GM19372 (cell line): Measurements from ENCODE around the gene CRIM1.

Experiments used
- ATAC-seq: cut with Tn5 transposase; IDR thresholded peaks from one replicate; pipeline ENCODE4 v1.9.1; 2021; ENCODE audit warnings: mild to moderate bottlenecking, low read depth, moderate library complexity; ENCODE audit not compliant: unreplicated experiment

Gene CRIM1

DNA sequence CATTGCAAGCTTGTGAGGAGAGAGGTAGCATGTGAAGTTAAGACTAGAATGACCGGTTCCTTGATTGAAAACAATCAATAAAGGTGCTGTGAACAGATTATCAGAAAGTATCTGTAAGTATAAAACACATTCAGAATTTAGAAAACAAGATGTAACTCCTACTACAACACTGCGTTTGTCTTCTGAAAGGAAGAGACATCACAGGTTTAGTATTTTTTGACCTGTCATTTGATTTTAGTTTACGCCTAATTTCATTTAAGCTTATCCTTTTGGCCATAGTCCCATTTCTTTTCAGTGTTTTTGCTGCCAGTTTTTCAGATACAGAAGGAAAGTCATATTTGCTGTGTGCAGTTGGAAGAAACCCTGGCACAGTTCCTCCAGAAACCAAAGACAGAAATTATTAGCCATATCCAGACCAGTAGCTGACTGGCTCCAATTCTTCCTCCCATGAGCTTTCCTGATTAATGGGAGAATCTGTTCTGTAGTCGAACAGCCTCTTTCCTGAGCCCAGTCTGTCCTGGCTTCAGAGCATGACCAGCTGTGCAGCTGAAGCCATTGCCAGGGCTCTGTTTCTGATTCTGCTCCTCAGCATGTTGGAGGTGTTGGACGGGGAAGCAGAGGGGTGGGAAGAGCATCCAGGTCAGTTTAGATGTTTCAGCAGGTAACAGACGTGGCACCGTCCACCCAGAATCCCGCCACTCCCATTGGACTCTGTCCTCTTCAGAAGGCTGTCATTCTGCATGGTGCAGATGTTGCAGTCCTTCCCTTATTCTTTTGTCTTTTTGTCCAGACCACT, 61.0 kb downstream of the CRIM1 start:
- no peak for ATAC-seq

DNA sequence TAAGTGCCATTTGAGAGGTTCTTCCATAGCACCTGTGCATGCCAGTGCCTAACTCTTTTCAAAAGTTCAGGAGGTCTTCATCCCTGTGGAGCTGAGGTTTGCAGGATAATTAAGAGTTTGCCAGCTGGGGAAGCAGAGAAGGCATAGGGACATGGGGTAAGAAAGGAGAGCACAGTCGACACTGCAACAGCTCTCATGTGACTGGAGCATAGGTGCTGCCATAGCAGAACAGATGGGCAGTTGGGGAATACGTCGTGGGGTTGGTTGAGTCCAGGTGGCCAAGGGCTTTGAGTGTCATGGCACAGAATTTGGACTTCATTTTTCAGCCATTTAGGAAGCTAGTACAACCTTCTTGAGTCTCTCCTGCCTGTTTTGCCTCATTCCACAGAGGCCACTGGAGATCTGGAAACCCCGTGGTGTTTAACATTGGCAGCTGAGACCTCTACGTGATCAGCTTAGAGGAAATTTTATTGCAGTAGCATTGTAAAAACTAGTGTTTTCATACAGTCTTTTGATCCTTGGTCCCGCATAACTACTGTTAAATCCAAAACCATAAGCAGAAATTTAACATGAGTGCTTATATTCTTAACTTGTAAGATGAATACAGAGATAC, 65.1 kb downstream of the CRIM1 start:
- no peak for ATAC-seq

GRCh38 chr2:36421379-36421778, 65.8 kb downstream of the CRIM1 start:
- no peak for ATAC-seq

GRCh38 chr2:36423172-36423571, 67.6 kb downstream of the CRIM1 start:
- ATAC-seq = no peak

GRCh38 chr2:36423619-36424120, 68.1 kb downstream of the CRIM1 start:
- no peak for ATAC-seq

DNA sequence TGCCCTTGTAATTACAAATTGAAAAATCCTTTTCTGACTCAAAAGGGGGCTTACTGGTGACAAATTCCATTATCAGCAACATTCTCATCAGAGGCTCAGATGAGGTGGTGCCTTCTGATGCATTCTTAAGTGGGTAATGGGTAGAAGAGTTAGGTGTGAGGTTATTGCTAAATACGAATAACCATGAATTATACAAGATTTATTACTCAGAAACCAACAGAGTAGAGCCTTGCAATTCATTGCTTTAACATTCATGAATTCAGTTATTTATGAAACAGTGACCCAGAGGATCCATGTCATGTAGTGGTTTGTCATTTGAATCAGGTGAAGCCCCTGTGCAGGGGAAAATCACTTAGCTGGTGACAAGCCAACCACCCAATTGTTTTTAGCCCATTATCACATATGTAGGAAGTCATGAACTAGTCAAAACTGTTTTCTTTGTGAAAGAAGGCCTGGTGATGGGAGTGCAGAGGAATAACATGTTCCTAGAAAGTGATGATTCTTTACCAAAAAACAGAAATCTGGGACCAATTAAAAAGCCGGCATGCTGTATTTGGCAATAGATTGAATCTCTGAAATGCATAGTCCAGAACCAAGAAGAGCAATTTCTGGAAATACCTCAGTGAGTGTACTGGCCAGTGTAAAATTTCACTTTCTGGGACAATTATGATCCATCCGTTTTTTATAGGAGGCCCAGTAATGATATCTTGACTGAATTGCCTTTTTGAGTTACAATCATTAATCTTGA, 70.2 kb downstream of the CRIM1 start:
- ATAC-seq = no peak

DNA sequence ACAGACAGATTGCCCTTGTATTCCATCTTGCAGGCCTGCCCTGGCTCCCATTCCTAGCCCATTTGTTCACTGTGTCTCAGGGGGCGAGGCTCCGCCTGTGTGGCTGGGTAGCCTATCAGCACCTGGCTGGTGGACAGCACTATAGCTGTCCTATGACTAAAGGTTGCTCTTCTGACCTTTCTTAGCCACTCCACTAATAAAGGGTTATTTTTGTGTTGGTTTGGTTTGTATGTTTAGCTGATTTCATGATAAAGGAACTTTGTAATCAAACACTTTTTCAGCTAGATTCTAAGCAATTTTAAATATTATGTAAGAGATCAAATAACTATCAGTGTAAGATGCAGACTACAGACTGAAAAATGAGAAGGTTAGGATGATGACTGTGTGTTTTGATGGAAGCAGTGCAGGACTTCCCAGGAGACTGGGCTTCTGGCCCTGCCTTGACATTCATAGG, 72.2 kb downstream of the CRIM1 start:
- no peak for ATAC-seq

GRCh38 chr2:36430549-36430948, 75.0 kb downstream of the CRIM1 start:
- ATAC-seq = no peak

- ATAC-seq = no peak
Observed at GRCh38 chr2:36432479-36432878, 76.9 kb downstream of the CRIM1 start.

DNA sequence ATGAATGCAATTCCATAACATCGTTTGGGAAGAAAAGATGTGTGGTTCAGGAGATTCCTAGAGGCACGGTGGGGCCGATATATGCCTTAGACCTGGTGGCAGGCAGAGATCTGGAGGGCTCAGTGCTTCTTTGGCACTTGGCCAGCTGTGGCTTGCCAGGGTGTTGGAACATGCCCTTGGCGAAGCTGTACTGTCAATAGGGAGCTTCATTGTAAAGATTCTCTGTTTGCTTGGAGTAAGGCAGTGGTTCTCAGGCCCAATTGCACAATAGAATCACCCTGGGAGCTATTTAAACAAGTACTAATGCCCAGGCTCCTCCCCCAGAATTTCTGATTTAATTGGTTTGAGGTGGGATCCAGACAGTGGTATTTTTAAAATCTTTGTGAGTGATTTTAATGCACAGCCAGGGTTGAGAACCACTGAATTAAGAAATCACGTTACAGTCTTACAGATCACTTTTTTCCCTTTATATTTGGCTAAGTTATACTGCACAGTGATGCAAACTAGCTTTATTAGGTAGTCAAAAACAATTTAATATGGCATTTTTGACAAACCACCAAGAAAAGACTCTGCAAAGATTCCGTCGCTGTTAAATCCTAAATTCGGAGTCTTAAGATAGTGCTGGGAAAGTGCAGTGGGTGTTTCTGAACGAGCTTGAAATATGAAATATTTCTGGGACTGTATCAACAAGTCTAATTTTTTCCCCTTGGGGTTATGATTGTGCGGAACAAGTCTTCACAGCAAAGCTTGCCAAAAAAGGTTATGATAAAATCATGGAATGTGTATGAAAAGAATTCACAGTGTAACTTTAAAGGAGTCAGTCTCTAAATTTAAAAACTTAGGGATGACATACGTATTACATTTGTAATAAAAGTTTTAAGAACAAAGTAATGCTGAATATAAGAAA, 78.0 kb downstream of the CRIM1 start:
- ATAC-seq = no peak

- no peak for ATAC-seq
Observed at GRCh38 chr2:36438449-36438977, 82.9 kb downstream of the CRIM1 start.

- ATAC-seq = no peak
Observed at GRCh38 chr2:36439084-36439483, 83.5 kb downstream of the CRIM1 start.

DNA sequence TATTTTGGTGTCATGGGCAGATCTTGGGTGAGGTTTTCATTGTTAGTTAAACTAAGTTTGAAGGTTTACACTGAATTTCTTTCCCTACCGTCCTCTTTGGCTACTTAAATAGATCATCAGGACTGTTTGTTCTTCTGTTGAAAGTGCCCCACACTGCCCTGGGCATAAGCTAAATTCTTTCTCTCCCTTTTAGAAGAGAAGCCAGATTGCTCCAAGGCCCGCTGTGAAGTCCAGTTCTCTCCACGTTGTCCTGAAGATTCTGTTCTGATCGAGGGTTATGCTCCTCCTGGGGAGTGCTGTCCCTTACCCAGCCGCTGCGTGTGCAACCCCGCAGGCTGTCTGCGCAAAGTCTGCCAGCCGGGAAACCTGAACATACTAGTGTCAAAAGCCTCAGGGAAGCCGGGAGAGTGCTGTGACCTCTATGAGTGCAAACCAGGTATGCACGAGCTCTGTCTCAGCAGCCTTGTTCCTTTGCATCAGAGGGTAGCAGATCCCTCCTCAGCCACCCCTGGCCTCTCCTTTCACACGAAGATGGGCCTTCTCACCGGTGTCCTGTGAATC, 85.6 kb downstream of the CRIM1 start:
- no peak for ATAC-seq

- no peak for ATAC-seq
Observed at GRCh38 chr2:36441816-36442215, 86.2 kb downstream of the CRIM1 start.

GRCh38 chr2:36444216-36444936, 88.8 kb downstream of the CRIM1 start:
- ATAC-seq = no peak

- ATAC-seq = no peak
Observed at GRCh38 chr2:36445185-36445866, 89.7 kb downstream of the CRIM1 start.

GRCh38 chr2:36446294-36446693, 90.7 kb downstream of the CRIM1 start:
- ATAC-seq = no peak

DNA sequence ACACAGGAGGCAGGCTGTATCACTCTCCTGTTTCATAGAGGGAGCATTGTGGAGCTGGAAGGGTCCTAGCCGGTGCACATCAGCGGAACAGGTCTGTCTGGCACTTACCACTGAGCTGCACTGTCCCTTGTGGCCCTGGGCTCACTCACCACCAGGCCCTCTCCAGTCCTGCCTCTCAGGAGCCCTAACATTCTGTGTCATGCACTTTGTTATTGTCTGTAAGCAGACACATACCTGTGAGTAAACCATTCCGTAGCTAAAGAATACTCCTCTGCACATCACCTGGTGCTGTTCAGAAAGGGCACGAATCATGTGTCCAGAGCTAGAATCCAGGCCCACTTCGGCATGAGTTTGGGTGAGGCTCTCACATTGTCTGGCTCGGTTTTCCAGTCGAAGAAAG, 93.6 kb downstream of the CRIM1 start:
- no peak for ATAC-seq
